ENCODE measurements around the gene EFCAB10.
A peak's percentile ranks its signal among the peaks of the same experiment; 100 is the strongest.

Gene EFCAB10

DNA sequence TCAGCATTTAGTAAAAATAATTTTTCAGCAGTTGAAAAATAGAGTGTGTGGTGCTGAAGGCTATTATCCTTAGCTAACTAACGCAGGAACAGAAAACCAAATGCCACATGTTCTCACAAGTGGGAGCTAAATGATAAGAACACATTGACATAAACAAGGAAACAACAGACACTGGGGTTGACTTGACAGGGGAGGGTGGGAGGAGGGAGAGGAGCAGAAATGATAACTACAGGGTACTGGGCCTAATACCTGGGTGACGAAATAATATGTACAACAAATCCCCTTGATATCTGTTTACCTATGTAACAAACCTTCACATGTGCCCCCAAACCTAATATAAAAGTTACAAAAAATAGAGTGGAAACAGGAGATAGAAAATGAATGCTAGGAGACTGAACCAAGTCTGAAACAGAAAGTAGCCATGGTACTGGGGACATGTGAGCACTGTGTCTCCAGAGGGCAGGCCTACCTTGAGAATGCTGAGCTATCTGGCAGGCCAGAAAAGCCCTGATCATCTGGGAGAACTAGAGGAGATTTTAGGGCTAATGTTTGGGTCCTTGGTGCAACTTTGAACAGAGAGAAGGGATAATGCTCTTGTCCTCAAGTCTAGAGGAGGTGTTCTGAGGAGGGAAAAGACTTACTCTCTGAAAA, 4.7 kb upstream of the EFCAB10 start:
- H3K9me3 Mint-ChIP-seq, result peaks cover 13% of the 10 kb centered on the region
- peaks cover 12% of the 10 kb centered on the region for H3K27me3 Mint-ChIP-seq
- ATAC-seq, result no peak
- H3K36me3 Mint-ChIP-seq (ENCODE audit: low read depth), result peaks cover 2% of the 10 kb centered on the region
- DNase-seq, result no peak
- H3K27ac Mint-ChIP-seq, result no peak overlapping the region
- no peak overlapping the region for H3K4me3 Mint-ChIP-seq
- peaks cover 16% of the 10 kb centered on the region for H3K4me1 Mint-ChIP-seq

DNA sequence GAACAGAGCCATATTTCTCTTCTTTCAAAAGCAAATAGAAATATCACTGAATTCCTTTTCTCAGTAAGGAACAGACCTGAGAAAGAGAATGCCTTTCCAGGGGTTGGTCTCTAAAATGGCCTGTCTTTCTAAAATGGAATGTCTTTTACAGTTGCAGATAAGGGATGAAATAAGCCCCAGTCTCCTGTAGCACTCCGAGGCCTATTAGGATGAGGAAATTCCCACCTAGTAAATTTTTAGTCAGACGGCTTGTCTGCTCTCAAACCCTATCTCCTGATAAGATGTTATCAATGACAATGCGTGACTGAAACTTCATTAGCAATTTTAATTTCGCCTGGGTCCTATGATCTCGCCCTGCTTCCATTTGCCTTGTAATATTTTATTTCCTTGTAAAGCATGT, 2.9 kb upstream of the EFCAB10 start:
- peaks cover 2% of the 10 kb centered on the region for H3K36me3 Mint-ChIP-seq (ENCODE audit: low read depth)
- no peak for DNase-seq
- H3K4me3 Mint-ChIP-seq, result no peak overlapping the region
- H3K27ac Mint-ChIP-seq, result no peak overlapping the region
- H3K9me3 Mint-ChIP-seq, result peaks cover 13% of the 10 kb centered on the region
- H3K4me1 Mint-ChIP-seq, result peaks cover 14% of the 10 kb centered on the region
- peaks cover 13% of the 10 kb centered on the region for H3K27me3 Mint-ChIP-seq
- ATAC-seq, result no peak

- Mint-ChIP-seq H3K27me3 (peaks cover 13% of the 10 kb centered on the region), H3K36me3 (ENCODE audit: low read depth) (peaks cover 2% of the 10 kb centered on the region), H3K4me1 (peaks cover 6% of the 10 kb centered on the region), H3K9me3 (peaks cover 13% of the 10 kb centered on the region), H3K27ac (no peak overlapping the region), H3K4me3 (no peak overlapping the region)
- ATAC-seq (no peak), DNase-seq (no peak)
Observed at GRCh38 chr7:105583061-105583460, 1.8 kb upstream of the EFCAB10 start.

- Mint-ChIP-seq H3K27me3 (peaks cover 13% of the 10 kb centered on the region), H3K4me3 (no peak overlapping the region), H3K27ac (no peak overlapping the region), H3K9me3 (peaks cover 13% of the 10 kb centered on the region), H3K36me3 (ENCODE audit: low read depth) (peaks cover 2% of the 10 kb centered on the region), H3K4me1 (peaks cover 4% of the 10 kb centered on the region)
- ATAC-seq (no peak), DNase-seq (no peak)
Observed at GRCh38 chr7:105580022-105580740, 1.1 kb downstream of the EFCAB10 start.

- Mint-ChIP-seq H3K27ac (no peak overlapping the region), H3K27me3 (peaks cover 13% of the 10 kb centered on the region), H3K9me3 (peaks cover 4% of the 10 kb centered on the region), H3K36me3 (ENCODE audit: low read depth) (peaks cover 2% of the 10 kb centered on the region), H3K4me3 (no peak overlapping the region), H3K4me1 (peaks cover 4% of the 10 kb centered on the region)
- DNase-seq (no peak), ATAC-seq (no peak)
Observed at GRCh38 chr7:105578496-105578895, 2.8 kb downstream of the EFCAB10 start.

DNA sequence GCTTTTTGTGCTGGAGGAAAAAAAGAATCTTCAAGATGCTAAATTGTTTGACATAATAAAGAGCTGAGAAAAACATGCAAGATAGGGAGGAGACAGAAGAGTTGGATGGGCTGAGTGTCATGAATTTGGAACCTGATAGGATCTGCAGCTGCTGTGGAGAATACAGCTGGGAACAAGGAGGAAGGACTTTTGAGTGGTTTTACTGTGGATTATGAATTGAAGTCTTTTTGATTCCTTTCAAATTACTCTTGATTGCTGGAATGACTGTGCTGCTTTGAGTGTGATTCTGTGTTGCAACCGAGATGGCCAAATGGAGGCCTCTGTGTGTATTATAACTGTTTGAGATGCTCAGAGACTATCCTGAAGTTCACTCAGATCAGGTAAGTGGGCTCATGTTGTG, 4.0 kb downstream of the EFCAB10 start:
- no peak for DNase-seq
- Mint-ChIP-seq H3K9me3 (no peaks in the 10 kb centered on the region), H3K27me3 (peaks cover 9% of the 10 kb centered on the region), H3K4me1 (peaks cover 4% of the 10 kb centered on the region), H3K4me3 (no peak overlapping the region), H3K36me3 (ENCODE audit: low read depth) (peaks cover 2% of the 10 kb centered on the region), H3K27ac (no peak overlapping the region)
- no peak for ATAC-seq

DNA sequence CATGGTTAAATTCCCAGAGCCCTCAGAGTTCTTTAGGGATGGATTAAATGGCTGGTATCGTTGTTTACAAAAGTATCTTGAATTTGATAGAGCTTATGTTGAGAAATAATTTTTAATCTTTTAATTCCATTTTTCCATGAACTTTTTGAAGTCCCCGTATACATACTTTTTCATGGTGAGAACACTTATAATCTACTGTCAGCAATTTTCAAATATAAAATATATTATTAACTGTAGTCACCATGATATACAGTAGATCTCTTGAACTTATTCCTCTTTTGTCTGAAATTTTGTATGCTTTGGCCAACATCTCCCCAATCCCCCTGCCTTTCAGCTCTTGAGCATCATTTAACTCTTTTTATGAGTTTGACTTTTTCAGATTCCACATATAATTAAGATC, 9.4 kb downstream of the EFCAB10 start:
- Mint-ChIP-seq H3K36me3 (ENCODE audit: low read depth) (peaks cover 11% of the 10 kb centered on the region), H3K4me3 (no peak overlapping the region), H3K4me1 (no peaks in the 10 kb centered on the region), H3K27me3 (no peaks in the 10 kb centered on the region), H3K27ac (no peak overlapping the region), H3K9me3 (no peaks in the 10 kb centered on the region)
- no peak for ATAC-seq
- no peak for DNase-seq

DNA sequence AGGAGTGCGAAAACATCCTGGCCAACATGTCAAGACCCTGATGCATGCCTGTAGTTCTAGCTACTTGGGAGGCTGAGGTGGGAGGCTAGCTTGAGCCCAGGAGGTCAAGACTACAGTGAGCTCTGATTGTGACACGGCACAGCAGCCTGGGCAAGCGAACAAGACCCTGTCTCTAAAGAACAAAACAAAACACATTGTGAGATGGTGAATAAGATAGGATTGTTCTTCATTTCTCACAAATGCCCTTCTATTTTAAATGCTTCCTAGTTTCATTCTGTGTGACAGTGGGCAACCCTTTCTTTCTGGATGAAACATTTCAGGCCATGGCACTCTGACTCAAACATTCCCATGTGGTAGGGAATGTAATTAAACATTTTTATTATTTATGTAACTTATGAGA, 13.5 kb downstream of the EFCAB10 start:
- DNase-seq (no peak), ATAC-seq (no peak)
- H3K36me3 Mint-ChIP-seq (ENCODE audit: low read depth), result peaks cover 23% of the 10 kb centered on the region
- no peak overlapping the region for H3K27ac Mint-ChIP-seq
- H3K27me3 Mint-ChIP-seq, result no peaks in the 10 kb centered on the region
- H3K4me3 Mint-ChIP-seq, result no peak overlapping the region
- H3K9me3 Mint-ChIP-seq, result no peaks in the 10 kb centered on the region
- no peaks in the 10 kb centered on the region for H3K4me1 Mint-ChIP-seq

DNA sequence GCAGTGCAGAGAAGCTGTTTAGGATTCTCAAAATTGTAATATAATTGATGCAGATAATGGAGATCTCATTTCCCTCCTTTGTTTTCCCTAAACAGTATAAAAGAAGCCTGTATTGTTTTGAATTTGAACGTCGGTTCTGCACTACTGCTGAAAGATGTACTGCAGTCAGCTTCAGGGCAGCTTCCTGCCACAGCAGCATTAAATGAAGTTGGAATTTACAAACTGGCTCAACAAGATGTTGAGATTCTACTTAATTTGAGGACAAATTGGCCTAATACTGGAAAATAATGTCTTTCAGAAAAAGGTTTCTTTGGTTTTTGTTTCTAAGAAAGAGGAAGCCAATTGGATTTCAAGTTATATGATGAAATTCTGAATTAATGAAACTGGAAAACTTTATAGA, 14.3 kb downstream of the EFCAB10 start:
- Mint-ChIP-seq H3K4me1 (no peaks in the 10 kb centered on the region), H3K36me3 (ENCODE audit: low read depth) (peaks cover 30% of the 10 kb centered on the region), H3K9me3 (no peaks in the 10 kb centered on the region), H3K27me3 (no peaks in the 10 kb centered on the region), H3K4me3 (no peak overlapping the region), H3K27ac (no peak overlapping the region)
- DNase-seq (no peak), ATAC-seq (no peak)

DNA sequence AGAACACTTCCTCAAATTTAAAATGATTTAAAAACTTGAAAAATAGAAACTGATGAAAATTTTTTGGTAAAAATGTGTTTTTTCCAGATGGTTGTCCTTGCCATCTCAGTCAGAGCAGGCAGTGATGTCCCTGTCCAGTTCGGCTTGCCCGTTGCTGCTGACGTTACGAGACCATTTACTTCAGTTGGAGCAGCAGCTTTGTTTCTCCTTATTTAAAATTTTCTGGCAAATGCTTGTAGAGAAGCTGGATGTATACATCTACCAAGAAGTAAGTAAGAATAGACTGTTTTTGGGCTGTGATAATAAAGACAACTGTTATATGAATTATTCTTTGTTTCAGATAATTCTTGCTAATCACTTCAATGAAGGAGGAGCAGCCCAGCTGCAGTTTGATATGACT, 16.1 kb downstream of the EFCAB10 start:
- H3K4me3 Mint-ChIP-seq, result no peak overlapping the region
- H3K27me3 Mint-ChIP-seq, result no peaks in the 10 kb centered on the region
- H3K9me3 Mint-ChIP-seq, result no peaks in the 10 kb centered on the region
- no peak for DNase-seq
- peaks cover 31% of the 10 kb centered on the region for H3K36me3 Mint-ChIP-seq (ENCODE audit: low read depth)
- ATAC-seq, result no peak
- no peaks in the 10 kb centered on the region for H3K4me1 Mint-ChIP-seq
- H3K27ac Mint-ChIP-seq, result no peak overlapping the region

GRCh38 chr7:105559926-105560325, 21.4 kb downstream of the EFCAB10 start:
- no peaks in the 10 kb centered on the region for H3K4me1 Mint-ChIP-seq
- peaks cover 32% of the 10 kb centered on the region for H3K36me3 Mint-ChIP-seq (ENCODE audit: low read depth)
- no peak overlapping the region for H3K27ac Mint-ChIP-seq

GRCh38 chr7:105538339-105538738, 43.0 kb downstream of the EFCAB10 start:
- ATAC-seq (no peak), DNase-seq (no peak)
- Mint-ChIP-seq H3K4me3 (no peak overlapping the region), H3K27ac (no peak overlapping the region), H3K9me3 (no peaks in the 10 kb centered on the region), H3K4me1 (peaks cover 9% of the 10 kb centered on the region), H3K36me3 (ENCODE audit: low read depth) (peaks cover 29% of the 10 kb centered on the region), H3K27me3 (no peaks in the 10 kb centered on the region)

More at GRCh38 chr7:105559926-105560325, 21.4 kb downstream of the EFCAB10 start:
- Mint-ChIP-seq H3K4me3 (no peak overlapping the region), H3K9me3 (no peaks in the 10 kb centered on the region), H3K27me3 (no peaks in the 10 kb centered on the region)
- DNase-seq (no peak), ATAC-seq (no peak)

- H3K4me3 Mint-ChIP-seq, result peak overlapping the region; percentile 86
- no peaks in the 10 kb centered on the region for H3K9me3 Mint-ChIP-seq
- H3K27ac Mint-ChIP-seq, result peak overlapping the region; percentile 84
- H3K4me1 Mint-ChIP-seq, result peaks cover 23% of the 10 kb centered on the region
- no peak for ATAC-seq
- H3K36me3 Mint-ChIP-seq (ENCODE audit: low read depth), result peaks cover 10% of the 10 kb centered on the region
- no peaks in the 10 kb centered on the region for H3K27me3 Mint-ChIP-seq
- DNase-seq, result no peak
Observed at GRCh38 chr7:105532709-105533460, 48.4 kb downstream of the EFCAB10 start.

DNA sequence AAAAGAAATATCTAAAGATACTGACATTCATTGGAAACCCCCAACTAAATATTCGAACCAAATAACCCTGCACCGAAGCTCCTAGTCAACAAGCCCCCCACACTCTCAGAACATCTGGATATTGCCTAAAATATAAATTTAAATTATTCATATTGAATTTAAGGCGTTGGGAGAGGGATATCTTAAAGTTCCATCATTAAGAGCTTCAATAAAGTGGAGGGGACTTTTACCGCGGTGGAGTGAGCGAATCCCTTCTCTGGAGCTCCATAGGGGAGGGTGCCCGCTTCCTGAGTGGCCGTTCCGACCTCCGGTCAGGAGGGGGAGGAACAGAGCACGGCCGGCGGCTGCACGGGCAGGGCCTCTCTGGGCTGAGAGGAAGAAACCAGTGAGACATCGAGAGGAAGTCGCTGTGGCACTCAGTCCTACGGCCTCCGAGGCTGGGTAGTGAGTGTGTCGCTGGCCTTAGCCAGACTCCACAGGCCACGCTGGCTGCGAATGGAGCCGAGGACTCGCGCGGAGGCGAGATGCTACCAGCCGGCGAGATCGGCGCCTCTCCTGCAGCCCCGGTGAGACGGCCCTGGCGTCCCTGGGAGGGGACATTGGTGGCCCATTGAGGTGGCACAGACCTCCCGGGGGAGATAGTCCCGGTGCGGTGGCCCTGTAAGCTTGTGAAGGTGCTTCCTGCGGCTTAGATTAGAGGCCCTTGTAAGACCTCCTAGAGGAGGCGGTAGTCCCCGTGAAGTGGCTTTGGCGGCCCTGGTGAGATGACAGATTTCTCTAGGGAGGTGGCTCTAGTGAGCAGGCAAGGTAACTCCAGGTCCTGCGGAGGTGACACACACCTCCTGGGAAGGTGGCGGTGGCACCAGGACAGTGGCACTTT, 49.3 kb downstream of the EFCAB10 start, which contains the start of gene RINT1:
Gene RINT1, plus strand, starts transcription at position 410 of the 880 bp plus-strand sequence. Its CDS starts 115 bp downstream, at position 525.
- peaks cover 23% of the 10 kb centered on the region for H3K4me1 Mint-ChIP-seq
- DNase-seq (peak; percentile 93), ATAC-seq (peak; percentile 99)
- no peaks in the 10 kb centered on the region for H3K9me3 Mint-ChIP-seq
- peaks cover 8% of the 10 kb centered on the region for H3K36me3 Mint-ChIP-seq (ENCODE audit: low read depth)
- H3K27ac Mint-ChIP-seq, result peak within 1 kb of the TSS; percentile 84
- no peaks in the 10 kb centered on the region for H3K27me3 Mint-ChIP-seq
- peak within 1 kb of the TSS; percentile 86 for H3K4me3 Mint-ChIP-seq

Data from activated naive CD8-positive, alpha-beta T cell treated with anti-CD3 and anti-CD28 coated beads, Interleukin-2, amount 50 U/mL, for 24 hours (primary cell).